ENCODE results near the gene MRPL12. TPM values are rescaled to one million over a fixed set of nuclear protein-coding genes. Genes with fewer than 3 reads are reported as not detected.
A peak's percentile ranks its signal among the peaks of the same experiment; 100 is the strongest.

Gene MRPL12
- total and polyA plus RNA-seq, 2 of the 13 experiments (the other 11 are each of a cell fraction or from before 2014, with no cell fraction given), result 39.1 to 94.1 TPM

GRCh38 chr17:81712468-81713003 lies 9.4 kb downstream of the MRPL12 start (continued):
- TF ChIP-seq ETV6 (CRISPR knock-in tag; conservative IDR thresholded peaks at IDR 0.05), result peak; percentile 52; the same call in 1 of the 2 replicates
- TF ChIP-seq ZNF484 (CRISPR knock-in tag; IDR thresholded peaks at IDR 0.05; ENCODE audit: borderline replicate concordance, low read depth), result 0 out of 2 replicates have a peak, but pooled peaks have one; percentile 65
- peak; percentile 70 for TF ChIP-seq BRD4 (CRISPR knock-in tag; IDR thresholded peaks at IDR 0.05)
- 0 out of 2 replicates have a peak, but pooled peaks have one; percentile 48 for TF ChIP-seq ZFP41 (CRISPR knock-in tag; IDR thresholded peaks at IDR 0.05; ENCODE audit: borderline replicate concordance)
- TF ChIP-seq, protein P1, sequence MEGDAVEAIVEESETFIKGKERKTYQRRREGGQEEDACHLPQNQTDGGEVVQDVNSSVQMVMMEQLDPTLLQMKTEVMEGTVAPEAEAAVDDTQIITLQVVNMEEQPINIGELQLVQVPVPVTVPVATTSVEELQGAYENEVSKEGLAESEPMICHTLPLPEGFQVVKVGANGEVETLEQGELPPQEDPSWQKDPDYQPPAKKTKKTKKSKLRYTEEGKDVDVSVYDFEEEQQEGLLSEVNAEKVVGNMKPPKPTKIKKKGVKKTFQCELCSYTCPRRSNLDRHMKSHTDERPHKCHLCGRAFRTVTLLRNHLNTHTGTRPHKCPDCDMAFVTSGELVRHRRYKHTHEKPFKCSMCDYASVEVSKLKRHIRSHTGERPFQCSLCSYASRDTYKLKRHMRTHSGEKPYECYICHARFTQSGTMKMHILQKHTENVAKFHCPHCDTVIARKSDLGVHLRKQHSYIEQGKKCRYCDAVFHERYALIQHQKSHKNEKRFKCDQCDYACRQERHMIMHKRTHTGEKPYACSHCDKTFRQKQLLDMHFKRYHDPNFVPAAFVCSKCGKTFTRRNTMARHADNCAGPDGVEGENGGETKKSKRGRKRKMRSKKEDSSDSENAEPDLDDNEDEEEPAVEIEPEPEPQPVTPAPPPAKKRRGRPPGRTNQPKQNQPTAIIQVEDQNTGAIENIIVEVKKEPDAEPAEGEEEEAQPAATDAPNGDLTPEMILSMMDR (CRISPR knock-in tag; IDR thresholded peaks at IDR 0.05), result peak; percentile 63
- TF ChIP-seq ZNF660 (CRISPR knock-in tag; IDR thresholded peaks at IDR 0.05; ENCODE audit: borderline replicate concordance, low read depth), result no peak
- 0 out of 2 replicates have a peak, but pooled peaks have one; percentile 55 for TF ChIP-seq ZNF296 (CRISPR knock-in tag; conservative IDR thresholded peaks at IDR 0.05)
- TF ChIP-seq ASH2L (IDR thresholded peaks at IDR 0.05; ENCODE audit: insufficient read length, low read depth, low read length), result peak; percentile 57
- TF ChIP-seq ZZZ3 (CRISPR knock-in tag; IDR thresholded peaks at IDR 0.05; ENCODE audit: borderline replicate concordance), result peak; percentile 2; the same call in 1 of the 2 replicates
- TF ChIP-seq SAP130 (CRISPR knock-in tag; IDR thresholded peaks at IDR 0.05; ENCODE audit: low read depth), result peak; percentile 22; the same call in 1 of the 2 replicates
- TF ChIP-seq XRCC5 (optimal IDR thresholded peaks at IDR 0.05; ENCODE audit: low read length), result peak; percentile 8
- TF ChIP-seq MAZ (IDR thresholded peaks at IDR 0.05; ENCODE audit: borderline replicate concordance, low read depth, low read length), result no peak; the same call in 1 of the 2 replicates
- peak; percentile 28; the same call in 1 of the 2 replicates for TF ChIP-seq MAZ (CRISPR knock-in tag; IDR thresholded peaks at IDR 0.05; ENCODE audit: low read depth)
- TF ChIP-seq PAWR (CRISPR knock-in tag; IDR thresholded peaks at IDR 0.05; ENCODE audit: borderline replicate concordance), result no peak
- TF ChIP-seq PATZ1 (CRISPR knock-in tag; IDR thresholded peaks at IDR 0.05), result peak; percentile 48; the same call in 1 of the 2 replicates
- peak; percentile 78 for TF ChIP-seq ZNF552 (CRISPR knock-in tag; IDR thresholded peaks at IDR 0.05; ENCODE audit: borderline replicate concordance)
- TF ChIP-seq ZNF563 (CRISPR knock-in tag; IDR thresholded peaks at IDR 0.05), result 0 out of 2 replicates have a peak, but pooled peaks have one; percentile 50
- peak; percentile 47; the same call in 1 of the 2 replicates for TF ChIP-seq ZNF891 (CRISPR knock-in tag; IDR thresholded peaks at IDR 0.05)
- peak; percentile 65 for TF ChIP-seq RAD21 (CRISPR knock-in tag; IDR thresholded peaks at IDR 0.05)
- peak; percentile 14; the same call in 1 of the 2 replicates for TF ChIP-seq SPEN (CRISPR knock-in tag; IDR thresholded peaks at IDR 0.05; ENCODE audit: low read depth)
- 0 out of 2 replicates have a peak, but pooled peaks have one; percentile 36 for TF ChIP-seq EEA1 (CRISPR knock-in tag; IDR thresholded peaks at IDR 0.05; ENCODE audit: borderline replicate concordance)
- TF ChIP-seq ZNF713 (CRISPR knock-in tag; IDR thresholded peaks at IDR 0.05), result 0 out of 2 replicates have a peak, but pooled peaks have one; percentile 25
- TF ChIP-seq, protein P2, sequence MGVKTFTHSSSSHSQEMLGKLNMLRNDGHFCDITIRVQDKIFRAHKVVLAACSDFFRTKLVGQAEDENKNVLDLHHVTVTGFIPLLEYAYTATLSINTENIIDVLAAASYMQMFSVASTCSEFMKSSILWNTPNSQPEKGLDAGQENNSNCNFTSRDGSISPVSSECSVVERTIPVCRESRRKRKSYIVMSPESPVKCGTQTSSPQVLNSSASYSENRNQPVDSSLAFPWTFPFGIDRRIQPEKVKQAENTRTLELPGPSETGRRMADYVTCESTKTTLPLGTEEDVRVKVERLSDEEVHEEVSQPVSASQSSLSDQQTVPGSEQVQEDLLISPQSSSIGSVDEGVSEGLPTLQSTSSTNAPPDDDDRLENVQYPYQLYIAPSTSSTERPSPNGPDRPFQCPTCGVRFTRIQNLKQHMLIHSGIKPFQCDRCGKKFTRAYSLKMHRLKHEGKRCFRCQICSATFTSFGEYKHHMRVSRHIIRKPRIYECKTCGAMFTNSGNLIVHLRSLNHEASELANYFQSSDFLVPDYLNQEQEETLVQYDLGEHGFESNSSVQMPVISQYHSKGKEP (CRISPR knock-in tag; IDR thresholded peaks at IDR 0.05), result 0 out of 2 replicates have a peak, but pooled peaks have one; percentile 51
- TF ChIP-seq JUNB (CRISPR knock-in tag; IDR thresholded peaks at IDR 0.05; ENCODE audit: borderline replicate concordance), result no peak
- TF ChIP-seq ZMYM3 (CRISPR knock-in tag; IDR thresholded peaks at IDR 0.05), result peak; percentile 85

Data from HepG2 (cell line).